Measurements from ENCODE around the gene LSAMP. TPM values are rescaled to one million over a fixed set of nuclear protein-coding genes. Genes with fewer than 3 reads are reported as not detected.

The LSAMP gene
- total RNA-seq, 2 donors from 2014 or later, result 1.9 to 5.4 TPM

- DNase-seq (ENCODE audit: low spot score) (no peak), ATAC-seq (ENCODE audit: insufficient number of reproducible peaks, low FRiP score, low read depth) (no peak)
- H3K9me3 ChIP-seq, result no peaks in the 10 kb centered on the region
- no peaks in the 10 kb centered on the region for H3K36me3 ChIP-seq
- H3K4me1 ChIP-seq (ENCODE audit: control insufficient read depth in 1 of 2, low read depth in 2 of 2), result no peaks in the 10 kb centered on the region
- H3K4me3 ChIP-seq, result no peak overlapping the region
- no peaks in the 10 kb centered on the region for H3K27me3 ChIP-seq (replicated peaks; ENCODE audit: insufficient read depth)
- H3K27ac ChIP-seq, result no peak overlapping the region
- TF ChIP-seq CTCF (IDR thresholded peaks at IDR 0.05), result no peak
Measured at GRCh38 chr3:116390318-116390717, 55.0 kb downstream of the LSAMP start.

GRCh38 chr3:116388867-116389385, 56.4 kb downstream of the LSAMP start:
- ATAC-seq (ENCODE audit: insufficient number of reproducible peaks, low FRiP score, low read depth) (no peak), DNase-seq (ENCODE audit: low spot score) (no peak)
- H3K4me3 ChIP-seq, result no peak overlapping the region
- no peak for TF ChIP-seq CTCF (IDR thresholded peaks at IDR 0.05)
- H3K36me3 ChIP-seq, result no peaks in the 10 kb centered on the region
- no peak overlapping the region for H3K27ac ChIP-seq
- no peaks in the 10 kb centered on the region for H3K27me3 ChIP-seq (replicated peaks; ENCODE audit: insufficient read depth)
- H3K9me3 ChIP-seq, result no peaks in the 10 kb centered on the region
- no peaks in the 10 kb centered on the region for H3K4me1 ChIP-seq (ENCODE audit: control insufficient read depth in 1 of 2, low read depth in 2 of 2)

- TF ChIP-seq CTCF (IDR thresholded peaks at IDR 0.05), result no peak
- no peak for ATAC-seq (ENCODE audit: insufficient number of reproducible peaks, low FRiP score, low read depth)
- DNase-seq (ENCODE audit: low spot score), result no peak
- Histone ChIP-seq H3K4me3 (no peak overlapping the region), H3K4me1 (ENCODE audit: control insufficient read depth in 1 of 2, low read depth in 2 of 2) (no peaks in the 10 kb centered on the region), H3K36me3 (no peaks in the 10 kb centered on the region), H3K9me3 (no peaks in the 10 kb centered on the region), H3K27me3 (replicated peaks; ENCODE audit: insufficient read depth) (no peaks in the 10 kb centered on the region), H3K27ac (no peak overlapping the region)
Measured at GRCh38 chr3:116386168-116386567, 59.1 kb downstream of the LSAMP start.

- Histone ChIP-seq H3K4me1 (ENCODE audit: control insufficient read depth in 1 of 2, low read depth in 2 of 2) (no peaks in the 10 kb centered on the region), H3K27ac (no peak overlapping the region), H3K27me3 (replicated peaks; ENCODE audit: insufficient read depth) (no peaks in the 10 kb centered on the region), H3K9me3 (no peaks in the 10 kb centered on the region), H3K4me3 (no peak overlapping the region), H3K36me3 (no peaks in the 10 kb centered on the region)
- ATAC-seq (ENCODE audit: insufficient number of reproducible peaks, low FRiP score, low read depth), result no peak
- no peak for DNase-seq (ENCODE audit: low spot score)
- no peak for TF ChIP-seq CTCF (IDR thresholded peaks at IDR 0.05)
Measured at GRCh38 chr3:116384717-116385116, 60.6 kb downstream of the LSAMP start.

- TF ChIP-seq CTCF (IDR thresholded peaks at IDR 0.05), result no peak
- Histone ChIP-seq H3K36me3 (no peaks in the 10 kb centered on the region), H3K27ac (no peak overlapping the region), H3K4me1 (ENCODE audit: control insufficient read depth in 1 of 2, low read depth in 2 of 2) (no peaks in the 10 kb centered on the region), H3K4me3 (no peak overlapping the region), H3K9me3 (no peaks in the 10 kb centered on the region), H3K27me3 (replicated peaks; ENCODE audit: insufficient read depth) (no peaks in the 10 kb centered on the region)
- no peak for ATAC-seq (ENCODE audit: insufficient number of reproducible peaks, low FRiP score, low read depth)
- DNase-seq (ENCODE audit: low spot score), result no peak
Measured at GRCh38 chr3:116378077-116378476, 67.2 kb downstream of the LSAMP start.
